Psoas muscle (tissue), 8 donors: ENCODE data around the gene ATP6V1F. TPM values are rescaled to one million over a fixed set of nuclear protein-coding genes. Genes with fewer than 3 reads are reported as not detected.

Experiments
- ATAC-seq, 4 donors: fragments of 200-7000 bp; cut with Tn5 transposase; one replicate each; pipeline ENCODE4 v1.9.1; 2020; ENCODE audit warnings: moderate library complexity in 3 of 4, mild to moderate bottlenecking in 2 of 4
- DNase-seq, 2 donors: peaks; one replicate each; pipeline ENCODE4 v3.0.0-alpha.2; 2020
- H3K27ac ChIP-seq: fragments of 200-600 bp; one replicate; pipeline ENCODE4 v1.8.0; 2022
- H3K27me3 ChIP-seq, 3 donors: fragments of 200-600 bp in 1 of 3; one replicate each; pipeline versions ENCODE4 v1.6.1 to v1.8.0; 2013 to 2022; ENCODE audit warnings: low read length in 2 of 3, mild to moderate bottlenecking in 2 of 3, moderate library complexity in 1 of 3; ENCODE audit not compliant: insufficient read depth in 3 of 3
- H3K36me3 ChIP-seq, 2 donors: fragments of 200-600 bp in 1 of 2; one replicate each; pipeline versions ENCODE4 v1.6.1 to v1.8.0; 2013 to 2022; ENCODE audit warnings: low read depth in 1 of 2, mild to moderate bottlenecking in 1 of 2, moderate library complexity in 1 of 2; ENCODE audit not compliant: insufficient read depth in 1 of 2
- H3K4me1 ChIP-seq: fragments of 200-600 bp; one replicate; pipeline ENCODE4 v1.8.0; 2022
- H3K4me3 ChIP-seq: fragments of 200-600 bp; one replicate; pipeline ENCODE4 v1.8.0; 2022; ENCODE audit warnings: mild to moderate bottlenecking
- H3K9me3 ChIP-seq: fragments of 200-600 bp; one replicate; pipeline ENCODE4 v1.8.0; 2022
- CTCF ChIP-seq: fragments of 200-600 bp; IDR thresholded peaks from one replicate; pipeline ENCODE4 v1.8.0; 2022; ENCODE audit warnings: antibody characterized with exemption
- whole genome bisulfite sequencing, 3 donors: extraction: QIAGEN DNeasy Blood & Tissue Kit; methylation state at CpG; one replicate each; pipeline versions ENCODE4 v1.1.6 to v1.1.7; 2013; 5-methylcytosine and 5-hydroxymethylcytosine counted together
- intact Hi-C, 2 donors: fragments of 100-400 bp; cut with DNase I; formaldehyde crosslinking; loops; one replicate each; pipeline versions ENCODE4 v1.11.0 to v1.14.2; 2022
- polyA plus RNA-seq, 3 donors: library from polyadenylated mRNA; stranded (reverse); fragments of 200-250 nt; gene quantifications; one replicate each; pipeline ENCODE4 v1.2.3, GENCODE V29; 2013
- total RNA-seq, 4 donors: library from RNA; stranded (reverse); fragmentation: NEBNext Ultra II Directional in 2 of 4; extraction: Animal tissue kit (Norgen Biotek cat#: 25700) in 2 of 4; gene quantifications; one replicate each; pipeline versions ENCODE4 v1.2.1 to v1.2.4, GENCODE V29; 2021 to 2023
- donor health status: healthy with polysubstance abuse.
- donor health status: DM: no; HTN: no; CAD: no; lungs with moderate emphysema.
- donor health status: Bipolar disorder and iron deficiency.
- donor health status: healthy.
- donor health status: DM: yes; HTN: yes; CAD: no.
- donor health status: DM: no; HTN: no; CAD: no.
- donor health status: DM: no; HTN: no; CAD: no.
- donor health status: DM: yes; HTN: yes; CAD: no.

ATP6V1F gene
- total and polyA plus RNA-seq, 7 donors = 103 to 210 (median 143) TPM

DNA sequence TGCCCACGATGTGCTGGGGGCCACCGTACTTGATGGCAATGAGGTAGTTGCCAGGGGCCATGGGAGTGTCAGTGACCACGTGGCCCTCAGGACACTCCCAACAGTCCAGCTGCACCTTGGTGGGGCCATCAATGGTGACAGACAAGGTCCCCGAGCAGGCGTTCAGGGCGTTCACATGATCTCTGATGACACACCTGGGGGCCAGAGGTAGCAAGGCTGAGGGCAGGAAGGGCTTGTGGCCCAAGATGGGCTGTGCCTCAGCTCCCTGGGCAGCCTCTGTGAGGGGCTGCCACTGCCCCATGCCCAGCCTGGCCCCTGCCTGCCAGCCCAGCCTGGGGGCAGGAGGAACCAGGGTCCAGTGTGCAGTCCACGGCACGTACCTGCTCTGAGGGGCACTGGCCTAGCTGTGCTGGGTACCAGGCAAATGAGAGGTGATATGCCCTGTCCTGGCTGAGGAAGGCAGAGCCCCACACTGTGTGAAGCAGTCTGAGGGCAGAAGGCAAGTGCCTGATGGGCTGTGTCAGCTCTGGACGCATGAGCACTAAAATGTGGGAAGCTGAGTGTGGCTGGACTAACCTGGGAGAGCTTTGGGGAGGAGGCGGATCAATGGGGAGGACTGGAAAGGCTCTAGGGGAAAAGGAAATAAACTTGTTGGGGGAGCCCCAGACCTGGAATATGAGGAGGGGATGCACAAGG lies 51.4 kb downstream of the ATP6V1F start:
- H3K4me1 ChIP-seq = peaks cover 4% of the 10 kb centered on the region
- TF ChIP-seq CTCF = no peak
- WGBS, 3 donors = 79 to 85% (median 84%) methylated on average over 10 of the region's 10 CpGs
- H3K27me3 ChIP-seq = peaks cover 0 to 71% (median 25%) of the 10 kb centered on the region in 3 donors
- H3K36me3 ChIP-seq = no peaks in the 10 kb centered on the region
- no peaks in the 10 kb centered on the region for H3K9me3 ChIP-seq
- H3K27ac ChIP-seq = no peak overlapping the region
- ATAC-seq = no peak
- H3K4me3 ChIP-seq = no peak overlapping the region
- DNase-seq = no peak
- intact Hi-C loops = no loop called here

- no peak for TF ChIP-seq CTCF
- 42 to 48% (median 47%) methylated on average over 8 to 11 of the region's 11 CpGs for WGBS, 3 donors
- Histone ChIP-seq H3K27ac (no peak overlapping the region), H3K9me3 (no peaks in the 10 kb centered on the region), H3K36me3 (no peaks in the 10 kb centered on the region), H3K4me1 (peaks cover 4% of the 10 kb centered on the region), H3K27me3 (peaks cover 0 to 69% (median 22%) of the 10 kb centered on the region in 3 donors), H3K4me3 (no peak overlapping the region)
- DNase-seq (no peak), ATAC-seq (no peak)
- intact Hi-C loops = no loop called here
These were observed 52.0 kb downstream of the ATP6V1F start for GRCh38 chr7:128914566-128915151.

DNA sequence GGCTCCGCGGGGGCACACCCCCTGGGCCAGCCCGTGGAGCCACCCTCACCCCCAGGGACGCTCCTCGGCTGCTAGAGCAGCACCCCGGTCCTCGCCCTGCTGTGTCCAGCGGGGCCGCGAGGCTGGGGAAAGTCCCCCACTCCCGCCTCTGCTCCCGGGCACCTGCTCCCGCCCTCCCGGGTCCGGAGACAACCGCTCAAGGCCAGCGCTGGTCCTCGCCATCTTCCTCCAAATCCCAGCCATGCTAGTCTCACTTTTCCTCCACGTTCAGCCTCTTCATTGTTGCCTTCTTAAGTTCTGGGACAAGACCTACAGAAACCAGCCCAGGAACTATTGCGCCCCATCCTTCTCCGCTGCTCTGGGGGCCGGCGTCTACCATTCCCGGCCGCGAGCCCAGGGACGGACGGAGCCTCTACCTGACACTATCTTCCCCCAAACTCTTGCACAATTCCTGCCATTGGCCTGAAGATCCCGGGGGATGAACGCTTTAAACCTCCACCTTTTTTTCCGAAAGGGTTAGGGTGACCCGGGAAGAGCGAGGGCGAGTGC lies 52.7 kb downstream of the ATP6V1F start:
- no peak for TF ChIP-seq CTCF
- peaks cover 4% of the 10 kb centered on the region for H3K4me1 ChIP-seq
- intact Hi-C loops = no loop called here
- no peak for DNase-seq
- no peak overlapping the region for H3K27ac ChIP-seq
- H3K9me3 ChIP-seq = no peaks in the 10 kb centered on the region
- H3K4me3 ChIP-seq = peak overlapping the region; percentile 36
- 1 to 5% (median 3%) methylated on average over 24 to 33 of the region's 34 CpGs for WGBS, 3 donors
- no peaks in the 10 kb centered on the region for H3K36me3 ChIP-seq
- peaks cover 0 to 64% (median 18%) of the 10 kb centered on the region in 3 donors for H3K27me3 ChIP-seq
- ATAC-seq = no peak

Other genes starting within 250 kb of the ATP6V1F start
- 1 to 10 TPM in 2 of 4 donors, under 1 TPM in 2; 0.82 to 3.3 (median 1.7) TPM for gene GARIN1A, start 190.6 kb upstream of the ATP6V1F start, total RNA-seq
- gene GARIN1A, start 190.6 kb upstream of the ATP6V1F start, polyA plus RNA-seq = under 1 TPM; 0.27 to 0.62 (median 0.42) TPM
- 100 to 1,000 TPM in 1 of 4 donors, 10 to 100 TPM in 3; 52.0 to 236 (median 80.9) TPM for gene CALU, start 123.5 kb upstream of the ATP6V1F start, total RNA-seq
- 100 to 1,000 TPM in 2 of 3 donors, 10 to 100 TPM in 1; 84.6 to 215 (median 141) TPM for gene CALU, start 123.5 kb upstream of the ATP6V1F start, polyA plus RNA-seq
- not detected for gene OPN1SW, start 87.1 kb upstream of the ATP6V1F start, total RNA-seq
- under 1 TPM in 1 of 3 donors, not detected in 2; 0.10 TPM for gene OPN1SW, start 87.1 kb upstream of the ATP6V1F start, polyA plus RNA-seq
- 10 to 100 TPM in 2 of 4 donors, 1 to 10 TPM in 2; 3.9 to 15.7 (median 11.7) TPM for gene CCDC136, start 70.9 kb upstream of the ATP6V1F start, total RNA-seq
- 10 to 100 TPM; 13.4 to 24.5 (median 15.5) TPM for gene CCDC136, start 70.9 kb upstream of the ATP6V1F start, polyA plus RNA-seq
- 1,000 to 10,000 TPM; 2,884 to 6,311 (median 4,401) TPM for gene FLNC, start 32.5 kb upstream of the ATP6V1F start, total RNA-seq
- gene FLNC, start 32.5 kb upstream of the ATP6V1F start, polyA plus RNA-seq = 1,000 to 10,000 TPM; 1,080 to 4,011 (median 1,658) TPM
- under 1 TPM; 0.08 to 0.34 (median 0.23) TPM for gene KCP, start 47.9 kb downstream of the ATP6V1F start, total RNA-seq
- under 1 TPM; 0.03 to 0.16 (median 0.12) TPM for gene KCP, start 47.9 kb downstream of the ATP6V1F start, polyA plus RNA-seq
- 1 to 10 TPM; 1.2 to 1.6 (median 1.3) TPM for gene IRF5, start 75.1 kb downstream of the ATP6V1F start, total RNA-seq
- under 1 TPM; 0.44 to 0.80 (median 0.78) TPM for gene IRF5, start 75.1 kb downstream of the ATP6V1F start, polyA plus RNA-seq
- gene TNPO3, start 192.3 kb downstream of the ATP6V1F start, total RNA-seq = 10 to 100 TPM; 36.0 to 40.6 (median 37.1) TPM
- gene TNPO3, start 192.3 kb downstream of the ATP6V1F start, polyA plus RNA-seq = 10 to 100 TPM; 22.6 to 62.1 (median 32.9) TPM